Esophagus squamous epithelium (tissue), 4 donors: ENCODE results near the gene ZG16.

Source experiments
- POLR2A ChIP-seq, 4 donors: fragments of 450-650 bp; IDR thresholded peaks; one replicate each; pipeline ENCODE4 v1.6.1; 2017; ENCODE audit warnings: antibody characterized with exemption in 4 of 4, mild to moderate bottlenecking in 4 of 4, moderate library complexity in 3 of 4
- TF ChIP-seq, protein P1 (sequence below), 6 experiments: fragments of 450-650 bp in 4 of 6; fragments of 200-600 bp in 2 of 6; sonication (generic) in 2 of 6; IDR thresholded peaks; one replicate each; pipeline ENCODE4 v1.5.1; 2016 to 2019; ENCODE audit warnings: antibody characterized with exemption in 6 of 6, mild to moderate bottlenecking in 4 of 6, moderate library complexity in 4 of 6

DNA sequence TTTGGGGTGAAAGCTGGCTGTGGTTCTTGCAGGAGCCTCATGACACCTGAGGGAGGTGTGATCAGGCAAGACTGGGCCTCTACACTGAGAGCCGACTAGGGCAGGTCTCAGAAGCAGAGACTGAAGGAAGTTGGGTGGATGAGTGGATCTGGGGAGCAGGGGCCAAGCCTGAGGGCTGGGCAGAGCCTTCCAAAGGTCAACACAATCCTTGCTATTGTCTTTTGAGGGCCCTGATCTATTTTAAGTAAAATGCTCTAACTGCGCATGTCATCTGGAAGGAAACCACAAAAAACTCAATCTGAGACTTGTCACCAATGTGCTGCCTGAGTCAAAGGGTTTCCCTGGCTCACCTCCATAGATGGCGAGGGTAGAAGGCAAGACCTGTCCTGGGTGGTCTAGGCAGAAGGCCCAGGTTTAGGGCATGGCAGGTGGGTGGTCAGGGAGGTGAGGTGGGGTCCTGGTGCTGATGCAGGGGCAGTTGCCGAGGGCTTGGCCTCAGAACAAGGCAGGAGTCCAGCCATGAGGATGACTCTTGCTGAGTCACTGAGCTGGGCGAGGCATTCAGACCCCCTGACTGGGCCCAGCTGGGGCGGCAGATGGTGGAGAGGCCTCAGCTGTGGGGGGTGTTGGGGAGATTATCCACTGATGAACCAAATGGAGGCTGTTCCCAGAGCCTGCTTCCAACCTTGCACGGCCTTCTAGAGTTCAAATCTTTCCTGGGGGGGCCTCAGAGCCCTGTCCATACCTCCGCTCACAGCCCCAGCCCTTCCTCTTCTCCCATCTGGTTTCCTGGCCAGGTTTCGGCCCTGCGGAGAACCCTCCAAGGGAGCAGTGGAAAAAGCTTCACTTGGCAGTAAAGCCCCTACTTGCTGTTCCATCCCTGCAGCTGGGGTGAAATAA is 47.3 kb downstream of the ZG16 start:
- no peak for TF ChIP-seq POLR2A (IDR thresholded peaks at IDR 0.05)
- TF ChIP-seq, protein P1, sequence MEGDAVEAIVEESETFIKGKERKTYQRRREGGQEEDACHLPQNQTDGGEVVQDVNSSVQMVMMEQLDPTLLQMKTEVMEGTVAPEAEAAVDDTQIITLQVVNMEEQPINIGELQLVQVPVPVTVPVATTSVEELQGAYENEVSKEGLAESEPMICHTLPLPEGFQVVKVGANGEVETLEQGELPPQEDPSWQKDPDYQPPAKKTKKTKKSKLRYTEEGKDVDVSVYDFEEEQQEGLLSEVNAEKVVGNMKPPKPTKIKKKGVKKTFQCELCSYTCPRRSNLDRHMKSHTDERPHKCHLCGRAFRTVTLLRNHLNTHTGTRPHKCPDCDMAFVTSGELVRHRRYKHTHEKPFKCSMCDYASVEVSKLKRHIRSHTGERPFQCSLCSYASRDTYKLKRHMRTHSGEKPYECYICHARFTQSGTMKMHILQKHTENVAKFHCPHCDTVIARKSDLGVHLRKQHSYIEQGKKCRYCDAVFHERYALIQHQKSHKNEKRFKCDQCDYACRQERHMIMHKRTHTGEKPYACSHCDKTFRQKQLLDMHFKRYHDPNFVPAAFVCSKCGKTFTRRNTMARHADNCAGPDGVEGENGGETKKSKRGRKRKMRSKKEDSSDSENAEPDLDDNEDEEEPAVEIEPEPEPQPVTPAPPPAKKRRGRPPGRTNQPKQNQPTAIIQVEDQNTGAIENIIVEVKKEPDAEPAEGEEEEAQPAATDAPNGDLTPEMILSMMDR (IDR thresholded peaks at IDR 0.05) = no peak
